Kidney (tissue), 14 donors: ENCODE results near the gene PLCD1. TPM values are rescaled to one million over a fixed set of nuclear protein-coding genes. Genes with fewer than 3 reads are reported as not detected.

Source experiments
- DNase-seq, 5 donors: peaks; one replicate each; pipeline ENCODE4 v3.0.0-alpha.2; 2013 to 2020
- FAIRE-seq: peaks from 2 replicates; lab custom pipeline; 2012; peaks lifted over from hg19 to GRCh38; lab: Jason Lieb, UNC
- H3K27ac ChIP-seq, 2 donors: one replicate each; pipeline ENCODE4 v1.7.0; 2013; ENCODE audit warnings: low read depth in 2 of 2, low read length in 2 of 2, inconsistent platforms in 1 of 2
- H3K27me3 ChIP-seq: one replicate; pipeline ENCODE4 v1.7.1; 2013; ENCODE audit warnings: low read length, inconsistent platforms; ENCODE audit not compliant: control insufficient read depth, insufficient read depth
- H3K36me3 ChIP-seq, 3 donors: one replicate each; pipeline versions ENCODE4 v1.7.0 to v1.7.1; 2013; ENCODE audit warnings: low read length in 3 of 3, control low read depth in 1 of 3, inconsistent platforms in 1 of 3; ENCODE audit not compliant: insufficient read depth in 3 of 3, control insufficient read depth in 2 of 3
- H3K4me1 ChIP-seq, 3 donors: one replicate each; pipeline versions ENCODE4 v1.7.0 to v1.7.1; 2013; ENCODE audit warnings: low read length in 3 of 3, inconsistent platforms in 1 of 3, low read depth in 1 of 3; ENCODE audit not compliant: control insufficient read depth in 2 of 3, insufficient read depth in 2 of 3
- H3K4me3 ChIP-seq, 3 donors: one replicate each; pipeline versions ENCODE4 v1.7.0 to v1.8.1; 2013; ENCODE audit warnings: low read length in 3 of 3, control low read depth in 1 of 3, inconsistent platforms in 1 of 3
- H3K9ac ChIP-seq, 3 donors: one replicate each; pipeline versions ENCODE4 v1.7.0 to v1.7.1; 2013; ENCODE audit warnings: low read length in 3 of 3, control low read depth in 1 of 3, inconsistent platforms in 1 of 3
- H3K9me3 ChIP-seq, 3 donors: one replicate each; pipeline versions ENCODE4 v1.7.0 to v1.7.1; 2013; ENCODE audit warnings: low read length in 3 of 3, control low read depth in 1 of 3, inconsistent platforms in 1 of 3; ENCODE audit not compliant: control insufficient read depth in 2 of 3, insufficient read depth in 1 of 3
- CTCF ChIP-seq: IDR thresholded peaks from 3 replicates; pipeline ENCODE4 v1.5.1; 2012; ENCODE audit warnings: mild to moderate bottlenecking, moderate library complexity, borderline replicate concordance; ENCODE audit not compliant: insufficient read depth; ENCODE audit errors: extremely low read depth
- intact Hi-C: fragments of 100-400 bp; cut with DNase I; formaldehyde crosslinking; loops from one replicate; pipeline ENCODE4 v1.11.1; 2022
- polyA plus RNA-seq: library from polyadenylated mRNA; stranded (reverse); fragments of 350-450 nt; fragmentation: Illumina TruSeq; extraction: RNeasy Lipid Tissue Mini Kit (QIAGEN cat#74804); gene quantifications from one replicate; pipeline ENCODE4 v1.2.3, GENCODE V29; 2014; ENCODE audit warnings: low read depth, low replicate concordance; ENCODE audit not compliant: insufficient read depth
- total RNA-seq: library from RNA; stranded (reverse); fragmentation: NEBNext Ultra II Directional; extraction: Animal tissue kit (Norgen Biotek cat#: 25700); gene quantifications from one replicate; pipeline ENCODE4 v1.2.1, GENCODE V29; 2021
- donor health status: control.
- donor health status: control.
- donor health status: control.
- donor health status: control.
- donor health status: control.
- donor health status: DM: yes; HTN: yes; CAD: no.
- donor health status: Normal renal cell carcinoma (clear cell type).

PLCD1 gene
- total and polyA plus RNA-seq, 2 donors from 2014 or later: 39.1 to 50.0 TPM

- FAIRE-seq (no peak), DNase-seq (peak; percentile 77 to 96 (median 84))
- Histone ChIP-seq H3K9me3 (no peaks in the 10 kb centered on the region), H3K27me3 (no peaks in the 10 kb centered on the region), H3K27ac (peak overlapping the region; percentile 40 to 60), H3K4me1 (peaks cover 0 to 20% (median 7%) of the 10 kb centered on the region in 3 donors), H3K36me3 (no peaks in the 10 kb centered on the region), H3K9ac (peak overlapping the region; percentile 37 to 78 (median 76)), H3K4me3 (peak overlapping the region; percentile 69 to 81 (median 72))
- TF ChIP-seq CTCF: peak; percentile 3
- intact Hi-C loops: no loop called here
Observed at GRCh38 chr3:37993820-37994638, 35.4 kb downstream of the PLCD1 start.

GRCh38 chr3:37993460-37993819 lies 36.0 kb downstream of the PLCD1 start:
- no peaks in the 10 kb centered on the region for H3K36me3 ChIP-seq
- H3K27ac ChIP-seq: peak overlapping the region in 1 of 2 donors; percentile 40
- no peaks in the 10 kb centered on the region for H3K27me3 ChIP-seq
- peaks cover 0 to 17% (median 5%) of the 10 kb centered on the region in 3 donors for H3K4me1 ChIP-seq
- DNase-seq (no peak), FAIRE-seq (no peak)
- H3K9me3 ChIP-seq: no peaks in the 10 kb centered on the region
- peak overlapping the region; percentile 69 to 81 (median 72) for H3K4me3 ChIP-seq
- intact Hi-C loops: no loop called here
- TF ChIP-seq CTCF: no peak
- peak overlapping the region in 2 of 3 donors; percentile 76 to 78 for H3K9ac ChIP-seq

- no peak for FAIRE-seq
- no peak for TF ChIP-seq CTCF
- intact Hi-C loops: no loop called here
Observed at GRCh38 chr3:37993067-37993455, 36.4 kb downstream of the PLCD1 start.

More at GRCh38 chr3:37993067-37993455, 36.4 kb downstream of the PLCD1 start:
- no peaks in the 10 kb centered on the region for H3K27me3 ChIP-seq
- no peak overlapping the region for H3K4me3 ChIP-seq
- H3K9me3 ChIP-seq: no peaks in the 10 kb centered on the region
- peaks cover 0 to 13% (median 1%) of the 10 kb centered on the region in 3 donors for H3K4me1 ChIP-seq
- no peak overlapping the region for H3K9ac ChIP-seq
- no peak overlapping the region for H3K27ac ChIP-seq
- H3K36me3 ChIP-seq: no peaks in the 10 kb centered on the region
- DNase-seq: no peak
